HG03378 (cell line): ENCODE results near the gene GRPEL1.

Source experiments
- ATAC-seq: cut with Tn5 transposase; IDR thresholded peaks from one replicate; pipeline ENCODE4 v1.9.1; 2021; ENCODE audit warnings: mild to moderate bottlenecking, moderate library complexity; ENCODE audit not compliant: unreplicated experiment

Gene GRPEL1

DNA sequence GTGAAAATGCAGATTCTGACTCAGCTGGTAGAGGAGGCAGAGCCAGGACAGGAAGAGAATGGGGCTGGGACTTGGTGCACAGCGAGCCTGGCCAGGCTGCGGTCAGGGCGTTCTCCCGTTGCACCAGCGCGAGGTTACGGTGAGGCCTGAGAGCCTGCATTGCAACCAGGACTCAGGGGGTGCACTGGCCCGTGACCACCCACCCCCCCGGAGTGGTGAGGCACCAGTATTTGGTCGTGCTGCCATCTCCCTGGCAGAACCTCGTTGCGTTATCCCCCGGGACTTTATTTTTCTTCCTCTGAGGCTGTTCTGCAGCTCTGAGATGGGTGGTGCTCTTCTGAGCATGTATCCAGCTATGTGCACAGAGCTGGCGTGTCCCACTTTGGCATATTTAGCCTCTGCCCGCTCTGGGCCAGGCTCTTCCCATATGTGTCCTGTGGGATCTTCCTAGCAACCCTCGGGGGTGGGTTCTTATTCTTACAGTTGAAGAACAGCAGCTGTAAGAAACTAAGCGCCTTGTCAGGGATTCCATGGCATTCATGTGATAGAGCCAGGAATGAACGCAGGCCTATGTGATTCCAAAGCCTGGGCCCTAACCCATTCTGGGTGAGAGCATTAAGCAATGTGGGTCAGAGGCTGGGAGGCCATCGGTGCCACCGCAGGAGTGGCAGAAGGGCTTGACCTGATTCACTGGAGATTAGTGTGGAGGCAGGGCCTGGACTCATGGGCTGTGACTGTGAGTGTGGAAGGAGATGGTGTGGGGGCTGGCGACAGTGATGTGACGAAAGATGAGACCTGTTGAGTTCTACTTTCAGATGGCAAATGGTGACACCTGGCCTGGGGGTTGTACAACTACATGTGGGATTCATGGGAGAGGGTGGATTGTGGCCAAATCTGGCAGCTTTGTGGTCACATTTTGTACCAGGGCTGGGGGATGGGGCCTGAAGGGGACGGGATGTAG lies 21.6 kb downstream of the GRPEL1 start:
- no peak for ATAC-seq

DNA sequence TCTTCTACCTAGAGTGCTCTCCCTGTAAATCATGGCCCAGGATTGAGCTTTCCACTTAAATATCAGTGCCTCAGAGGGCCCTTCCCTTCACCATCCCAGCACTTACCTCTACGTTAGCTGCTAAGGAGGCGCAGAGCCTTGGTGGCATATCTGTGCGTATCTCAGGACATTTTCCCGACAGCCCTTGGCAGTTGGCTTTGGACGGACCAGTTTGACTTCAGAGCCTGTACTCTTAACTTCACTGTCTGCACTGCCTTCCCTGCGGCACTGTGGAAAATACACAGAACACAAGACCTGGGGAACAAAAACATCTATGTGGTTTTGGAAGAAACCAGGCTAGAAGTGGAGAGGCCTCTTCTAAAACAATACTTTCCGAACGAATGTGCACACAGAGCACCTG lies 22.3 kb downstream of the GRPEL1 start:
- ATAC-seq = no peak

DNA sequence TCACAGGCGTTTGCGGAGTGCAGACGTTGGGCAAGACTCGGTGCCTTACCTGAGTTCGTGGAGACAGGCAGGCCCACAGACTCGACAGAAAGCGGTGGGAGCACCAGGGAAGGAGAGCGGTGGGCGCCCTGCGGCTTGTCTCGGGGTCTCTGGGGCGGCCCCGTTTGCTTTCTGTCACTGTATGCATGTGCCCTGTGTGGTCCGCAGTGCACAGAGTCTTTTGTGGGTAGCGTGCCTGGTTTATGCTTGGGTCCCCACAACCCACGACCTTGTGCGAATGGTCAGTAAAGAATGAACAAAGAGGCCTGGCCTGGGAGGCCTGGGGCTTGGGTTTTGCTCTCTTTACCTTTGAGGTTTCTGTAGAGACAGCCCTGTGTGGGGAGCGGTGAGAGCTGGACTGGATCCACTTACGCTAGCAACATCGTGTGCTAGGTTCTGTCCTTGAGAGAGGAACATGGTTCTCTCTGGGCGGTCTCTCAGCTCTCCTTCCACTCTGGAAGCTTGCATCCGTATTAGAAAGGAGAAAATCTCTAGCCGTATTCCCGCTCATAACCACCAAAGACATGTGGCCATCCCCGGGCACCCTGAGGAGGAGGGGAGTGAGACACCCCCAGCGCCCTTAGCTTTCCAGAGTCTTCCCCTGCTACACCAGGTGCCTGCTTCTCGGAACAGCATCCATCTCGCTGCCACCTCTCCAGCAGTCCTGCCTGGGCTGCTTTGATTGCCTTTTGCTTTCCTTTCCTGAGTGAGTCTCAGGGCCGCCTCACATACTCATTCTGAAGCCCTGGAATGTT lies 23.5 kb downstream of the GRPEL1 start:
- ATAC-seq = no peak

DNA sequence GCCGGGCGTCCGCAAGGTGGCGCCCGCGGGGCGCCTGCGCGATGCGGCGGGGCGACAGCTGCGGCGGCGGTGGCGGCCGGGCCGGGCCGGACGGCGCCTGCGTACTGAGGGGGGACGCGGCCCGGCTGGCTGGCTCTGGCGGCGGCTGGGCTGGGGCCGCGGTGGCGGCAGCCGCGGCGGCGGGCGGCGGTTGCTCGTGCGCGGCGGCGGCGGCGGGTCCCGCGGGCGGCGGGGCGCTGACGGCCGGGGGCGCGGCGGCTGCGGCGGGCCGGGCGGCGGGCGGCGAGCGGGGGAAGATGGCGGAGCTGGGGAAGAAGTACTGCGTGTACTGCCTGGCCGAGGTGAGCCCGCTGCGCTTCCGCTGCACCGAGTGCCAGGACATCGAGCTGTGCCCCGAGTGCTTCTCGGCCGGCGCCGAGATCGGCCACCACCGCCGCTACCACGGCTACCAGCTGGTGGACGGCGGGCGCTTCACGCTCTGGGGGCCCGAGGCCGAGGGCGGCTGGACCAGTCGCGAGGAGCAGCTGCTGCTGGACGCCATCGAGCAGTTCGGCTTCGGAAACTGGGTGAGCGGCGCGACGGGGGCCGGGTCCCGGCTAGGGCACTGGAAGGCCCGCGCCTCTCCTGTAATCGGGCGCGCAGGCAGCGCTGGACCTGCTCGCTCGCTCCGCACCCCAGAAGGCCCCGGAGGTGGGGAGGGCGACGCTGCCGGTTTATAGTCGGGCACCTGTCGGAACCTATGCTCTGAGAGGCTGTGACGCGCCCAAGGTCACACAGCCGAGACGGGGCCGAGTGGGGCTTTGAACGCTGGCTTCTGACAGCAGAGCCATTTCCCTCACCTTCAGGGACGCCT lies 24.4 kb downstream of the GRPEL1 start, which contains the start of gene TADA2B:
TSS of gene TADA2B (plus strand) at position 89 of the 853 bp plus-strand sequence. CDS start at position 297, 208 bp downstream.
- no peak for ATAC-seq

DNA sequence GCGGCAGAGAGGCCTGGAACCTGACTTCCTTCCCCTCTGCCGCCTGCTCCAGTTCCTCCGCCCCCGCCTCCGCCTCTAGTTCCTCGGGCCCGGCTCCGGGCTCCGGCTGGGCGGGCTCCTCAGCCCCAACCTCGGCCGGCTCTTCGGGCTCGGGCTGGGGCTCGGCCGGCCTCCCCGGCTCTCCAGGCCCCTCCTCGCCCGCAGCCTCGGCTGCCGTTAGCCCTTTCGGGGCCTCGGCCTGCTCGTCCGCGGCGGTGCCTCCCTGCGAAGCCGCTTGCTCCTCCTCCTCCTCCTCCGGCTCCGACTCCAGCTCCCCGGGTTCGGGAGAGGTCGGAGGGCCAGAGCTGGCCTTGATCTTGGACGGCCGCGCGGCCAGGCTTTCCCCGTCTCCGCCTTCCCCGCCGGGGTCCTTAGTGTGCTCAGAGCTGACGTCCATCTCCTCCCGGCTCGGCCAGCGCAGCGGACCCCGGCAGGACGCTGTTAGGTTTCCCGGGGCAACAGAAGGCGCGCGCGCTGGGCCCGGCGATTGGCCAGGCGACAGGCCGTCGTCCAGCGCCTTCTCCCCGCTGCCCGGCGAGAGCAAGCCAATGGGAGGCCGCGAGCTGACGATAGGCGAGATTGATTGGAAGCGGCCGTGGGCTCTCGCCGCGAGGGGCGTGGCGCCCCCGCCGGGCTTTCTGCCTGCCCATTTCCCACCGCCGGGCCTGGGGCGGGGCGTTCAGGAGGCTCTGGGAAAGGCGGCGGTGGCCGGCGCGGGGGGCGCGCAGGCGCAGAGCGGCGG lies 25.2 kb downstream of the GRPEL1 start:
- peak; percentile 66 for ATAC-seq

DNA sequence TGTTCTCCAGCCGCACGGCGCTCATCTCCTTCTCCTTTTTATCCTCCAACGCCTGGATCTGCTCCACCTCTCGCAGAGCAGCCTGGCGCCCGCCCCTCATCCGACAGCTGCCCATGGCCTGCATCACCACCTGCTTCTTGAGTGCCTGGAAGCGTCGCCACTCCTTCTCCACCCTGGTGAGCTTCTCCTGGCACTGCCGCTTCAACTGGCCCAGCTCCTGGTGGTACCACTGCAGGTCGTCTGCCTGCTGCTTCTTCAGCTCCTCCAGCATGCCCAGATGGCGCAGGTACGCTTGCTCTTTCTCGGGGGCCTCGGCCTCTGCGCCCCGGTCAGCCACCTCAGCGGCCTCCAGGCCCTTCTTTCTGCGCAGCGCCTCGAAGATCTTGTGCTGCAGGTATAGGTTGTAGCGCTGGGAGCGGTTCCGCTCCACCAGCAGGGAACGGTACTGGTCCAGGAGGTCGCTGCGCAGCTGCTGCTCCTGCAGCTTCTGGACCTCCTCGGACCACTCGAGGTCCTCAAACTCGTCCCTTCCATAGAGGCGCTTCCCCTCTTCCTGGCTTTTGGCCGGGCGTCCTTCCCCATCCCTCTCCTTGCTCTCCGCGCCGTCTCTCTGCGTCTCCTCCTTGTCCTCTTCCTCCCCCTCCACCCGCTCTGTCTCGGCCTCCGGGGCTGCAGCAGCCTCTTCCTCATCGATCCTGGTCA lies 25.9 kb downstream of the GRPEL1 start:
- ATAC-seq = no peak

DNA sequence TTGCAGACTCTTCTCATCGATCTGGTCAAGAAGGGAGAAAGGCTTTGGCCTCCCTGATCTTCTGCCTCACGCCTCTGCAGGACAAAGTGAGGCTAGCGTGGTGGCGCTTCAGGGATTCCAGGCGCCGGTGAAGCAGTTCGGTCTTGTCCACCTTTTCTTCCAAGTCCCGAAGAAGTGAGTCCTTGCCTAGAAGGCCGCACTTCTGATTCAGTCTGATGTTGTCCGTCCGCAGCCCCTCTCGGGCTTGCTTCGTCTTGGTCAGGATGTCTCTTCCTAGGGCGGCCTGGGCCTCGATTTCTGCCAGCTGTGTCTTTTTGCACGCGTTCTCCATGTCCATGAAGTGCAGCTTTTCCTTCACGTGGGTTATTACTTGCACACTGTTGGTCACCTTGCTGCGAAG lies 26.6 kb downstream of the GRPEL1 start:
- ATAC-seq = no peak

DNA sequence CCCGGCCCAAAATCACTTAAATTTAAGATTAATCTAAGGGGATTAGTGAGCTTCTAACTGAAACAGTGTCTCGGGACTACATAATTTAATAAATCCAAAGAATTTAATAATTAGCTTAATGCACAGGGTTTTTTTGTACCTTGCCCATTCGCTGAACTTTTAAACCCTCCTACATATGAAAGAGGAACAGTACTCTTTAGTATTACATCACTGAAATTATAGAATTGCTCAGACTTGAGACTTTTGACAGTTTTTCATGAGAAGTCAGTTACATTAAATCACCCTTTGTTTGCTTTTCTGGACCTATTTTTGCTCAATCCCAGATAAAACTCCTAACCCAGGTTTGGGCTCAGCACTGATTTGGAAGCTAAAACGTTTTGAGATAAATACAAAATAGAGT lies 27.1 kb downstream of the GRPEL1 start:
- no peak for ATAC-seq

DNA sequence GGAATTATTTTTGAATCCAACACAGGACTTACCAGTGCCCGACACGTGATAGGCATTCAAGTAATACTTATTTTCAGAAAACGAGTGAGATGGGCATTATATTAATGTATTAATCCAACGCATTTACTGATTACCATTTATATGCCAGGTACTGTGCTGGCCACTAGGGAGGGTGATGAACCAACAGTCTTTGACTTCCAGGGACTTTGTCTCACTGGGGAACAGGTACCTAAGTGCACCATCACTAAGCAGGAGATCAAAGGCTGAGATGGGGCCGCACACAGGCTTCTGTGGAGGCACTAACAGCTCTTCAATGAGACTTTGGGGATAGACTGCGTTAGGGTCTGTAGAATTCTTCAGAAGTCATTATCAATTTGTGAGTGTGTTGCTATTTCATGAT lies 30.4 kb downstream of the GRPEL1 start:
- no peak for ATAC-seq

DNA sequence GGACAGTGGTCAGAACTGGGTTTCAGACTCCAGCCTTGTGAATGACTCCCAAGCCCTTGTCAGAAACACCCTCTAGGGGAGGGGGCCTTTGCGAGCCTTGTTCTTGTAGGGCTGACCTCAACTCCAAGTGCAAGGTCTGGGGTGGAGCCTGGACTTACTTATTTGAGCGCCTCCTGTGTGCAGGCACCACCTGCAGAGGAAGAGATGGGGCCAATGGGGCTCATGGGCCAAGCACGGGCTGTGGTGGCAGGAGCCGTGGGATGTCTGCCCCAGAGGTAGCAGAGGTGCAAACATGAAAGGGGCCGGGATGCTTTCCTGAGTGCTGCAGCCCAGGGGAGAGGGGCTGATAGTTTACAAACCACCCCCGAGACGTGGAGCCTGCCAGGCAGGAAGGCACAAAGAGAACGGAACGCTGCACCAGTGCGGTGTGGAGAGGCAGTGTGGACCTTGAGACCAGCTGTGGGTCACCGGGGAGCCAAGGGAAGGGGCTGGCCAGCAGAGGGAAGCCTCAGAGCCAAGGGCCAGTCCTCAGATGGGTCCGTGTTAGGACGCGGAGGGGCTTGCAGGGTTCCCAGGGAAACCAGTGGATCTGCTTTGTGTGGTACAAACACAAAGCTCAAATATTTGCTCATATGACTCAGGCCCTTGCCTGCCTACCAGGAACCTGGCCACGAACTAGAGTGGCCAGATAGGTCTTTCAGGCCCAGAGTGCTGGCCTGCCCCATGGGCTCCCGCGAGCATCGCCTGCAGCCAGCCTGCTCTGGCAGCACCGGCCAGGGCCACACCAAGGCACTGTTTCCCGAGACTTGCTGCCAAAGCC lies 33.4 kb downstream of the GRPEL1 start:
- ATAC-seq = no peak

DNA sequence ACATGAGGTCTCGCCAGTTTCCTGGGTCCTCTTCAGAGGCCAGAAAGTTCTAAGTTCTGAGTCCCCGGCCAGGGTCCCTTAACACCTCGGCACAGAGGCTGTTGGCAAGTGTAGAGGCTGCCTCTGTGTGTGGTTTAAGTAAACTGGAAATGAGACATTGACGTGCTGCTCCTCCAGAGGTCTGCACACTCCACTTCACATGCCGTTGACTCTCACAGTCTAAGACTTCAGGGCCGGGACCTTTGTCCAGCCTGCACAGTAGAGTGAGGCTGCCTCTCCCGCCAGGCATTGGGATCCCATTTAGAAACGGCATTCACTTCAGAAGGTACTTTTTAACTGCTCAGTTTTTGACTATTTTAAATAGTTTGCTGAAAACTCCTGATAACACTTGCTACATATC lies 35.3 kb downstream of the GRPEL1 start:
- ATAC-seq = no peak

DNA sequence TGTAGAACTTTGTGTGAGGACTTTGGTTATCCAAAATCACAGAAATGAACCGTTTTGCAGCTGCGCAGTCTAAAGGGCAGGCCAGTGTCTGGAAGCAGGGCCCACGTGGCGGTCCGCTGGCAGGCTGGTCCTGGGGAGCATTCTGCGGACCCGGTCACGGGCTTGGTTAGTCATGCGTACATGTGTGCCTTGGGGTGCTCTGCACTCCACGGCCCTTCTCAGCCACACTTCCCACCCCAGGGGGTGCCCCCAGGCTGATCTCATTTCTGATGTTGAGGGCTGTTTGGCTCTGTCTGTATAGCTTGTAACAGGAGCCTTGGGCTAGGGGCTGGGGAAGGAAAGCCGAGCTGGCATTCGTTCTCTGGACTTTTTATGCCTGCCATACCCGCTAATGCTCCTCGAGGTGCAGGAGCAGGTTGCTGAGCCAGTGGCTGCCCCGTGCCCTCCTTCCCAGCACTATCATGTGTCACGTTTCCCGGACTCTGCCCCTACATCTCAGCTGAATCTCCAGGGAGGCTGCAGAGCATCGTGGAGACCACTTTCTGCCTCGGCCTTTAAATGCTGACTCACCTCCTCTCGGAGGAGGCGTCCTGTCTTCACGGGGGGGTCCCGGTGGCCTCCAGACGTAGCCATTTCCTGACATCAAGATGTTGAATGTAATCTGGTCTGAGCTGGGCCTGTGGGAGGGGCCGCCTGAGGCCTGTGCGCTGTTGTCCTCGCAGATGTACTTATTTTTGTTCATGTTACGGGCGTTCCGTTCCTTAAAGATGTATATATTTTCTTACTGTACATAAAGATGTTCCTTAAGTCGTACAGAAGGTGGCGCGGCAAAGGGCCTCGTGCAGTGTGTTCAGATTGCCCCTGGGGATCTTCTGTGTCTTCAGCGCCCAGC lies 36.1 kb downstream of the GRPEL1 start:
- ATAC-seq = no peak

DNA sequence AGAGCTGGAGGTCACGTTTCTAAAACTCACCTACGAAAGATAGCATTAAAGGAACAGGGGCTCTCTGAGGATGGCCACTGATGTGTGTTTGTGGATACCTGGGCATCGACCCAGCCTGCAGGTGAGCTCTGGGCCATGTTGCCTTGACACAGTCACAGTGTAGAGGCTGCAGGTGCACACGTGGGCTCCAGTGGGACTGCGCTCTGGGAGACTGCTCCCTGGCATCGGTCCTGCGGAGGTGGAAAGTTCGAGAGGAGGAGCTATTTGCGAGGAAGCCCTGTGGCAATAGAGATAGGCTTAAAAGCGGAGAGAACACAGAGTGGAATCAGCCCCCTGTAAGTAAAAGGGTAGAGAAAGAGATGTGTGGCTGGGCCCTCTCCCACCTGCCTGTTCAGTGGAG lies 37.0 kb downstream of the GRPEL1 start:
- no peak for ATAC-seq

DNA sequence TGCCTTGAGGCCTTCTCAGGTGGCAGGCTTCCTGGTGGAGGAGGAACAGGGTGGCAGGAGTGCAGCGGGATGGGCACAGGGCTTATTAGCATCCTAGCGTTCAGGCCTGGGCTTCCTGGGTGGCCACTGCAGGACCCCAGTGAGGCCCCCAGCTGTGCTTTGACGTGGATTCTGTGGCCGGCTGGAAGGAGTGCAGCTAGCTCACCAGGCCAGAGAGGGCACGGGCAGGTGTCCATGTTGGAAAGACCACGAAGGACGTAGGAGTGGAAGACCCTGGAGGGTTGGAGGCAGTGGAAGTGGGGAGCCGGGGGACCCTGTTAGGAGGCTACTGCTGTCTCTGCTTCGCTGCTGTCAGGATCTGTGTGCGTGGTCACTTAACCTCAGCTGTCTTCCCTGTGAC lies 37.9 kb downstream of the GRPEL1 start:
- ATAC-seq = no peak

DNA sequence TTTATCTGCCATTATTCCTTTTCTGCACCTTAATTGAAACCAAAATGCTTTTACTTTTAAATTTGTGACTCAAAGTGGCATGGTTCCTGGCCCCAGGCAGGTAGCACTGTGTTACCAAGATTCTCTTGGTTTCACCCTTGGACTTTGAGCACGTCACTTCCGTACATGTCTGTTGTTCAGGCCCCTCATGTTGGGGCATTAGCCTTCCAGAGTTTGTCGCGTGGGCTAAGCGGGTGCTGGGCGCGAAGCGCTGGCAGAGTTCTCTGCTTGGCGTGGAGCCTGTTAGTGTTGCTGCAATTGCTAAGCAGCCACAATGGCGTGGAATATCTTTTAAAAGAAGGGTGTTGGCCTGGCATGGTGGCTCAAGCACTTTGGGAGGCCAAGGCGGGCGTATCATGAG lies 38.7 kb downstream of the GRPEL1 start:
- ATAC-seq = no peak

DNA sequence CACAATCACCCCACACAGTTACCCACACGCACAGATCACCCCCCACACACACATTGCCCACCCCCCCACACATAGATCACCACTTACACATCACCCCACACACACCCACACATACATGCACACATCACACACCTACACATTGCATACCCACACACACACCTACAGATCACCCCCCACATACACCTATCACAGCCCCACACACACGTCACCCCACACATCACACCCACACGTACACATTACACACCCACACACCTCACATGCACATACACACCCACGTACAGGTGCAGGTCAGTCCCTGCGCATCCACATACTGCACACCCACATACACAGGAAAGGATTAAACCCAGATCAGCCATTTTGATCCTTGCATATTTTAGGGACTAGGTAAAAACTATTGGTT lies 40.0 kb downstream of the GRPEL1 start:
- no peak for ATAC-seq

DNA sequence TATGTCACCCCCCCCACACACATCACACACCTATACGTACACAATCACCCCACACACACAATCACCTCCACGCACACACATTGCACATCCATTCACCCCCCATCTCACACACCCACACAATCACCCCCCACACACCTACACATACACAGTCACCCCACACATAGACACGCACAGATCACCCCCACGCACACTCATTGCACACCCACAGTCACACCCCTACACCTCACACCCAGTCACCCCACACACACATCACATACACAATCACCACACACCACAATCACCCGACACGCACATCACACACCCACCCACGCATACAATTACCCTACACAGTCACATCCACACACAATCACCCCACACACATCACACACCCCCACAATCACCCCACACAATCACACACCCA lies 40.6 kb downstream of the GRPEL1 start:
- ATAC-seq = no peak

DNA sequence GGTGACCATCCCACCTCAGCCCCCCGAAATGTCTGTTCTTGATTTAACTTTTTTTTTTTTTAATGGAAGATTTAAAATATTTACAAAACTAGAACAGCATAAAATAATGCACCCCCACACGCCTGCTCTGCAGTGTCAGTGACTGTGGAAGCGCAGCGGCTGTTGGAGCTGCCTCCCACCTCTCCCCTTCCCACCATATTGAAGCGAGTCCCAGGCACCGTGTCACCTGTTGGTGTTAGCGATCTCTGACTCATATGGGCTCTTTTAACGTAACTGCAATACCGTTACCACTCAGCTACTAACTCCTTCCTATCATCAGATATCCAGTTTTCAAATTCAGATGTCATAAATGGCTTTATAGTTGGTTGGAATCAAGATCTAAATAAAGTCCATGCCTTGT lies 41.8 kb downstream of the GRPEL1 start:
- ATAC-seq = no peak
